Activated gamma-delta T cell (primary cell): ENCODE data around the gene KRT28.

Experiments
- DNase-seq: peaks from one replicate; lab custom pipeline; 2025; lab: John Stamatoyannopoulos, UW
- total RNA-seq, 2 donors: gene quantifications; one replicate each; lab custom pipeline; 2026; lab: John Stamatoyannopoulos, UW

The KRT28 gene, protein sequence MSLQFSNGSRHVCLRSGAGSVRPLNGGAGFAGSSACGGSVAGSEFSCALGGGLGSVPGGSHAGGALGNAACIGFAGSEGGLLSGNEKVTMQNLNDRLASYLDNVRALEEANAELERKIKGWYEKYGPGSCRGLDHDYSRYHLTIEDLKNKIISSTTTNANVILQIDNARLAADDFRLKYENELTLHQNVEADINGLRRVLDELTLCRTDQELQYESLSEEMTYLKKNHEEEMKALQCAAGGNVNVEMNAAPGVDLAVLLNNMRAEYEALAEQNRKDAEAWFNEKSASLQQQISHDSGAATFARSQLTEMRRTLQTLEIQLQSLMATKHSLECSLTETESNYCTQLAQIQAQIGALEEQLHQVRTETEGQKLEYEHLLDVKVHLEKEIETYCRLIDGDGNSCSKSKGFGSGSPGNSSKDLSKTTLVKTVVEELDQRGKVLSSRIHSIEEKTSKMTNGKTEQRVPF
- total RNA-seq = 0 to 0.05 reads per million in 2 donors

GRCh38 chr17:40799859-40800258 lies at the start of gene KRT28:
KRT28 (minus strand) TSS chr17:40799959; CDS start chr17:40799893, 66 bp downstream.
- no peak for DNase-seq

DNA sequence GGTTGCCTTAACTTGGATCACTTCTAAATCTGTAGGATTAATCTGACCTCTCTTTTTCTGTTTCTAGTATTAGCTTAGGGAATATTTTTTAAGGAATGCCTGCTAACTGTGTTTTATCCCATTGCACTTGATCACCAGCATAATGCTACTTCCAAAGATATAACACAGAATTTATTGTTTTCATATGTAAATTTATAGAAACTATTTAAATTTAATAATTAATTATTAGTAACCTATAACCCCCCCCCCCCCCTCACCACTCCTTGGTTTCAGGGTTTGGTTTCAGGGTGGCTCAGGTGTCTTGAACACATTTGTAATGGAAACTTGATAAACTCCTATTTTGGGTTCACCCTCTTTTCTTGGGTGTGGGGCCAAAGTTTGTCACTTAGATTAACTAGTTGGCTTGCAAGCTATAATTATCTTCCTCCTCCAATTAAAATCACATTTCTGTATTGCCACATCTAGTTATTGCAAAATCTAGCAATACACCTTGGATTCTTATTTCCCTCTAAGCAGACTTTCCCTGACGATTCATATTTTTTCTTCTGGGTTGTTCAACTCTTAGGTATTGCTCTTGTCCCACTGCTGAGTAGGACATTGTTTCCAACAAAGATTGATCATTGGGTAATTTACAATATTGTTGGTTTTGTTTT lies 49.0 kb upstream of the KRT28 start:
- no peak for DNase-seq

- no peak for DNase-seq
These were observed 46.9 kb upstream of the KRT28 start for GRCh38 chr17:40846515-40847144.

DNA sequence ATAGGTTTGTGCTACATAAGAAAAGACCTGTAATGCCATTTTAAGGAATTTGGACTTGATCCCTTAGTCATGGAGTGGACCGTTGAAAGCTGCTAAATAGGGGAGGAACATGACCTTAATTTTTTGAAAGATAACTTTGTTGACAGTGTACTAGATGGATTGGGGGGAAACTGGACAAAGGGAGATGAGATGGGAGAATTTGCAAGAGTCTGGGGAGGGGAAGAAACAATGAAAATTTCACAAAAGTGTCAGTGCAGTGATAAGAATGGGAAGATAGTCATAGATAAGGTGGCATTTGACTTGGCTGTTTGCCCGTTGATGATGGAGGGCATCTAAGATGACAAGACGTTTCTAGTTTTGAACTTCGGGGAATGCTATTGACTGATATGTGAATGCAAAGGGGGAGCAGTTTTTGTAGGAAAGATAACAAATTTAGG lies 44.9 kb upstream of the KRT28 start:
- no peak for DNase-seq

- no peak for DNase-seq
These were observed 43.5 kb upstream of the KRT28 start for GRCh38 chr17:40843242-40843641.

DNA sequence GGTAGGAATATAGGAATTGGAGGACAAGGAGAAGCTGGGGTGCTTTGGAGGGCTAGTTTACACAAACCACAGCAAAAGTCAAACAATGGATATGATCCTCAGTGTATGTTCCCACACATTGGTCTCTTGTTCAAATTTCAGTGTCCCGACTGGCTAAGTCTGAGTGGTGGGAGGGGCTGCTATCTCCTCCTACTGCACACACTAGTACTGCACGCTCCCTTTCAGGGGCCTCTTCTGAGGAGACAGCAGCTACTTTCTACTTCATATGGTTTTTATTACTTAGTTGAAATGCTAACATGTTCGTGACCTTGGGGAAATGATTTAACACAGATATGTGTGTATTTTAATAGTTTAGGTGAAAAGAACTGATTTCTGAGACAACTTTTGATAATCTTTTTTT lies 41.5 kb upstream of the KRT28 start:
- DNase-seq = no peak

DNA sequence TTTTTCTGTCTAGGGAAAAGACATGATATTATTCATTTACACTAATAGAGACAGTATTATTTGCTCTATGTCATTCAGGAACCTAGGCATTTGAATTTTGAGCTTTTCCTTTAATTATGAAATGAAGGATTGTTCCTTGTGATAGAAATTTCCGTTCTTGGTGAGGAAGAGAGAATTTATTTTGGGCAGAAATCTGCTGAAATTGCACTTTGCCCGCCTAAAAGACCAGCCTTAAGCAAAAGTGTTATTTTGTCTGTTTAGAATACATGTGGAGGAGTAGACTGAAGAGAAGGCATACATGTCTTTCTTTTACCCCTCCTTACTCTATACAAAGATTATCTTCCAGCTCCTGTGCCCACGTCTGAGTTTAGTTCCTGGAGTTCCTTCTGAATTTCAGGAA lies 39.4 kb upstream of the KRT28 start:
- no peak for DNase-seq

DNA sequence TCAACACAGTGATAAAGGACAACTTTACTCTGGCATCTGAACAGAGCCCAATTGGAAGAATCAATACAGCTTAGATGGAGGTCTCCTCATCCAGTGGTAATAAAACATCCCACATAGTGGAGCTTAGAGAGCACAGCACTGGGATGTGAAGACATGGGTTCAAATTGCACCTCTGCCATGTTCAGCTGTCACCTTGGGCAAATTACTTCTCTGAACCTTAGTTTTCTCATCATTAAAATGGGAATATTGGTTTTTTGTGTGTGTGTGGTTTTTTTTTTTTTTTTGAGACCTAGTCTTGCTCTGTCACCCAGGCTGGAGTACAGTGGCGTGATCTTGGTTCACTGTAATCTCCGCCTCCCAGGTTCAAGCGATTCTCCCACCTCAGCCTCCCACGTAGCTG lies 36.3 kb upstream of the KRT28 start:
- DNase-seq = no peak

GRCh38 chr17:40833882-40834281 lies 34.1 kb upstream of the KRT28 start:
- no peak for DNase-seq

GRCh38 chr17:40832840-40833239 lies 33.1 kb upstream of the KRT28 start:
- DNase-seq = no peak

GRCh38 chr17:40830085-40830776 lies 30.5 kb upstream of the KRT28 start:
- no peak for DNase-seq

DNA sequence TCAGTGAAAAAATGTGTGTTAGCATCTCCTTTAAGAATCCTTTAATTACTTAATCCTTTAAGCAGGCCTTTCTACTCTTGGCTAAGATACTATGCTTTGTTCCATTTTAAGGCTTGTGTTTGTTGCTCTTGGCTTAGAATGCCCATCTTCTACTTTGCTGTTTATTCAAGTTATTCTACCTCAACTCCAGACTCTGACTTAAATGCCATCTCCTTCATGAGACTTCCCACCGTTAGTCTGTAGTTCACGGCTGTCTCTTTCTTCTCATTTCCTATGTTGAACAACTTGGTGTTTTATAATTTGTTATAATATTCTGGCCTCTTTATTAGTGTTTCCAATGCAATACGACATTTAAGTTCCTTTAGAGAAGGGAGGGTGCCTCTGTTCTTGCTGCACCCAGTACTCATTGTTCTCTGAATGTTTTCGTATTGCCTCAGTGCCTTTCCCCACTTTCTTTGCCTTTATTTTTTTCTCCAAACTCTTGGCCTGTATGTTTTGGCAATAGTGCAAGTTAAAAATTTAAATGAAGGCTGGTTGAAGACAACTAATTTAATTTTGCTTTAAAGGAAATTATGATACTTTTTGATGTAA lies 28.8 kb upstream of the KRT28 start:
- no peak for DNase-seq

- DNase-seq = no peak
These were observed 28.1 kb upstream of the KRT28 start for GRCh38 chr17:40827746-40828453.

DNA sequence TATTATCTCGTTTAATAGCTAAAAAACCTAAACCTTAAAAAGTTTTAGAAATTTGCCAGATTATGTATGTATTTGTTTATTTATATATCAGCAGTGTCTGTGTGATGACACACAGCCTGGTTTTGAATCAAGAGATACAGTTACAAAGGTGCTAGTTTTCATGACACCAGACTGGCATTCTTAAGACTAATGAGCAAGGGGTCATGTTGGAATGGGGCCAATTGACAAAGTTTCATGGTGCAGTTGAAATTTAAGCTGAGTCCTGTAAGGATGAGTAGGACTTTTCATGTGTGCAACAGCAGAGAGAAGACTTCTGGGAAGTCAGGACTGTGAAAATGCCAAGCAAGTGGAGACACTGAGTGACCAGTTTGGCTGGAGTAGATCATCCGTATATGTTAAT lies 25.8 kb upstream of the KRT28 start:
- no peak for DNase-seq

GRCh38 chr17:40824015-40824832 lies 24.5 kb upstream of the KRT28 start:
- no peak for DNase-seq

DNA sequence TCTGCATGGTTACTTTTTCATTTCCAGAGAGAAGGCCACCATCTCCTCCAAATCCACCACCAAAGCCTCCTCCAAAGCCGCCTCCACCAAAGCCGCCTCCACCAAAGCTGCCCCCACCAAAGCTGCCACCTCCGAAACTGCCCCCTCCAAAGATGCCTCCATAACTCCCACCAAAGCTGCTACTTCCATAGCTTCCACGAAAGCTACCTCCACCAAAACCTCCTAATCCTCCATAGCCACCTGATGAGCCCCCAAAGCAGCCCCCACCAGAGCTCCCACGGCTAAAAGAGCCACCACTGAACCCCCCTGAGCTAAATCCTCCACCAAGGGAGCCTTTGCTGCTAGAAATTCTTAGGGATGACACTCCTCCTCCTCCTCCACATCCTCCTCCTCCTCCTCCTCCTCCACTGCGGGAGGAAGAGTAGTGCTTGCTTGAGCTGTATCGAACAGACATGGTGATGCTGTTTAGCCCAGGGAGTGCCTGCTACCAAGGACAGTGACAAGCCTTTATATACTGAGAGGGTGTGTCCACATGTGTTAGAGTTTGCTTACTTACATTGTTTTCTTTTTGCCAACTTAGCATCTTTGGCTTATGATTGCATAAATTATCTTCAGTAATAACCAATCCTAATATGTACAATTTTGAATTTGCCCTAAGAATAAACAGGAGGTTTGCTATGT lies 22.5 kb upstream of the KRT28 start, which contains the start of gene KRT10:
Gene KRT10, minus strand, starts transcription at position 483 of the 681 bp plus-strand sequence. Its CDS starts 29 bp downstream, at position 454.
- DNase-seq = no peak

DNA sequence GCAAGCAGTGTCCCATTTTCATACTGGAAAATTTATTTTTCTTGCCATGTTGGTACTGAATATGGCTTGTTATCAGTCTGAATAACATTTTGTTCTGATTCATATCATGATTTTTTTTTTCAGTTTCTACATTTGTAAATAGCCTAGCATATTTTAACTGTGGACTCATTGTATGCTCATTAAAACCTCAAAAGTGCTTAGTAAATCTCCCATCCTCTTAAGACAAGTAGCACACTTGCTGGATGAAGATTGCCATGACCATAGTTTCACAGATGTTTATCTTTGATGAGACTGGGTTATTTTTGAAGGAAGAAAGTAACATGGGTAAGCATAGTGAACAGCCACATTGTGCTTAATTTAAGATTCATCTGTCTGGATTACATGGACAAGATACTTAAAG lies 21.8 kb upstream of the KRT28 start:
- DNase-seq = no peak

GRCh38 chr17:40820228-40820838 lies 20.6 kb upstream of the KRT28 start:
- DNase-seq = no peak

- DNase-seq = no peak
These were observed 19.9 kb upstream of the KRT28 start for GRCh38 chr17:40819528-40820125.
